ENCODE data around the gene ADGRG2. TPM values are rescaled to one million over a fixed set of nuclear protein-coding genes. Genes with fewer than 3 reads are reported as not detected.

ADGRG2 gene
- total RNA-seq, 4 donors from 2014 or later, result 1.8 to 4.3 (median 3.2) TPM

DNA sequence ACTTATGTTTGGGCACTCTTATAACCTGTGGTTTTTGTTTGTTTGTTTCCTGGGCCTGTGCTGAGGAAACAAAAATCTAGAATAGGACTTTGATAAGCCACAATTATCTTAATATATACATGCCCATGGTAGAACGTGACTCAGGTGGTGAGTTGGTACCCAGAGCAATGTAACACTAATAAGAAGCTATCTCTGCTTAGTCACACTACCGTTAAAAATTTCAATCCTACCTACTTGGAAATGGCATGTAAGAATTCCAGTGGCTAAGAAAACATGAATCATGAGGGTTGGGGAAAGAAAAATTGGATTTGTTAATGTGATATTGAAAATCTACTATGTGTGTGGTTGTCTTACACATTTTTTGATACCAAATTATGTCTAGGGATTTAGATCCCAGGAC, 30.5 kb upstream of the ADGRG2 start:
- TF ChIP-seq, protein P1, sequence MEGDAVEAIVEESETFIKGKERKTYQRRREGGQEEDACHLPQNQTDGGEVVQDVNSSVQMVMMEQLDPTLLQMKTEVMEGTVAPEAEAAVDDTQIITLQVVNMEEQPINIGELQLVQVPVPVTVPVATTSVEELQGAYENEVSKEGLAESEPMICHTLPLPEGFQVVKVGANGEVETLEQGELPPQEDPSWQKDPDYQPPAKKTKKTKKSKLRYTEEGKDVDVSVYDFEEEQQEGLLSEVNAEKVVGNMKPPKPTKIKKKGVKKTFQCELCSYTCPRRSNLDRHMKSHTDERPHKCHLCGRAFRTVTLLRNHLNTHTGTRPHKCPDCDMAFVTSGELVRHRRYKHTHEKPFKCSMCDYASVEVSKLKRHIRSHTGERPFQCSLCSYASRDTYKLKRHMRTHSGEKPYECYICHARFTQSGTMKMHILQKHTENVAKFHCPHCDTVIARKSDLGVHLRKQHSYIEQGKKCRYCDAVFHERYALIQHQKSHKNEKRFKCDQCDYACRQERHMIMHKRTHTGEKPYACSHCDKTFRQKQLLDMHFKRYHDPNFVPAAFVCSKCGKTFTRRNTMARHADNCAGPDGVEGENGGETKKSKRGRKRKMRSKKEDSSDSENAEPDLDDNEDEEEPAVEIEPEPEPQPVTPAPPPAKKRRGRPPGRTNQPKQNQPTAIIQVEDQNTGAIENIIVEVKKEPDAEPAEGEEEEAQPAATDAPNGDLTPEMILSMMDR (IDR thresholded peaks at IDR 0.05), result no peak
- 76 to 93% methylated on average over 2 of the region's 2 CpGs for WGBS, 2 donors
- H3K9me3 ChIP-seq, result no peaks in the 10 kb centered on the region
- H3K27me3 ChIP-seq, result no peaks in the 10 kb centered on the region
- intact Hi-C loops (cut with DNase I), result no loop called here
- H3K4me3 ChIP-seq (replicated peaks in 1 of 3), result no peak overlapping the region
- no peaks in the 10 kb centered on the region for H3K4me1 ChIP-seq
- no peak overlapping the region for H3K27ac ChIP-seq
- H3K36me3 ChIP-seq, result no peaks in the 10 kb centered on the region
- DNase-seq, result no peak

DNA sequence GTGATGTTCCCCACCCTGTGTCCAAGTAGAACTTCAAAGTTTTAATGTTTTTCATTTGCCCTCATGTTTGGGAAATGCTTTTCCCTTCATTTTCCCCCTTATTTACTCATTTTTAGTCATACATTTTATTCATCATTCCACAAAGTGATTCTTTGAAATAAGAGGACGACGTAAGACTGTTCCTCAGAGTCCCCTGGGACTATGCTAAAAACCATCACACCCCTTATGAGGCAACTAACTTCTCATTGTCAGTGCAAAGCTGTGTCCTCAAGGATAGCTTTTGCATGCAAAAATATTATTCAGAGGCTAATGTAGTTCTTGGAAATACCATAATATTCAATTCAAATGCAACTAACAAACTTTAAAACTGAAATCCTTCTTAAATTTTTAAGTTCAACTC, 14.8 kb upstream of the ADGRG2 start:
- intact Hi-C loops (cut with DNase I), result no loop called here
- 71 to 86% methylated on average over 2 of the region's 2 CpGs for WGBS, 2 donors
- no peaks in the 10 kb centered on the region for H3K27me3 ChIP-seq
- TF ChIP-seq, protein P1 (IDR thresholded peaks at IDR 0.05), result no peak
- TF ChIP-seq POLR2A (IDR thresholded peaks at IDR 0.05), result no peak
- DNase-seq, result no peak
- H3K9me3 ChIP-seq, result no peaks in the 10 kb centered on the region
- no peaks in the 10 kb centered on the region for H3K4me1 ChIP-seq
- no peak overlapping the region for H3K27ac ChIP-seq
- no peak overlapping the region for H3K4me3 ChIP-seq (replicated peaks in 1 of 3)
- no peaks in the 10 kb centered on the region for H3K36me3 ChIP-seq

DNA sequence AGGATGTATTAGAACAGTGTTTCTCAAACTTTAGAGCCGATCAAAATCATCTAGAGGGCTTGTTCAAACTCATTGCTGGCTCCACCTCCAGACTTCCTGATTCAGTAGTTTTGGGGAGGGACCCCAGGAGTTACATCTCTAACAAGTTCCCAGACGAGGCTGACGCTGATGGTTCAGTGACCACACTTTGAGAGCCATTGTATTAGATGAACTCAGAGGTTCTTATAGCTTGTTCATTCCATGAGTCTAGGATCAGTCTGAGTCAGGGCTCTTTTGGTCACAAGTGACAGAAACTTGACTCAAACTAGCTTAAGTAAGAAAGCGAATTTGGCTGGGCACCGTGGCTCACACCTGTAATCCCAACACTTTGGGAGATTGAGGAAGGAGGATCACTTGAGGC, 11.5 kb upstream of the ADGRG2 start:
- no peak overlapping the region for H3K4me3 ChIP-seq (replicated peaks in 1 of 3)
- intact Hi-C loops (cut with DNase I), result no loop called here
- H3K27ac ChIP-seq, result no peak overlapping the region
- no peaks in the 10 kb centered on the region for H3K27me3 ChIP-seq
- DNase-seq, result no peak
- no peaks in the 10 kb centered on the region for H3K4me1 ChIP-seq
- 63 to 77% methylated on average over 3 to 5 of the region's 5 CpGs for WGBS, 2 donors
- TF ChIP-seq, protein P1 (IDR thresholded peaks at IDR 0.05), result no peak
- TF ChIP-seq POLR2A (IDR thresholded peaks at IDR 0.05), result no peak
- H3K9me3 ChIP-seq, result no peaks in the 10 kb centered on the region
- H3K36me3 ChIP-seq, result no peaks in the 10 kb centered on the region

DNA sequence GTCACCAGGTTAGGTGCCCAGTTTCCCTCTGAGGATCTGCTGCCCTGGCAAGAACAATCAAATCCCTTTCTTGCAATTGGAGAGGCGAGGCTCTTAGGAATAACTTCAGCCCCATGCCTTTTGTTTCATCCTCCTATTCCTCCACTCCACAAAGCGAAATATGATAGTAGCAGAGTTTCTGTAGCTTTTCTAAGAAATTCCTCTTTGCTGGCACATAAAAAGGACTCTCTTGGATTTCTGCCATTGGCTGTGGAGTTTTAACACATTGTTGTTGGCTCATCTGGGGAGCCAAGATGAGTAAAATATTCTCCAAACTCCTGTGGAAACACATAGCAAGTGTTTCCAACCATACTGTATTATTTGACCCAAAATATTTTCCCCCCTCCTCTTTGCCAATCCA, 11.0 kb upstream of the ADGRG2 start:
- no peak for DNase-seq
- Histone ChIP-seq H3K9me3 (no peaks in the 10 kb centered on the region), H3K27ac (no peak overlapping the region), H3K36me3 (no peaks in the 10 kb centered on the region), H3K4me3 (replicated peaks in 1 of 3) (no peak overlapping the region), H3K27me3 (no peaks in the 10 kb centered on the region), H3K4me1 (no peaks in the 10 kb centered on the region)
- TF ChIP-seq POLR2A (IDR thresholded peaks at IDR 0.05), result no peak
- TF ChIP-seq, protein P1 (IDR thresholded peaks at IDR 0.05), result no peak
- intact Hi-C loops (cut with DNase I), result no loop called here
- 19 to 32% methylated on average over 2 of the region's 2 CpGs for WGBS, 2 donors

DNA sequence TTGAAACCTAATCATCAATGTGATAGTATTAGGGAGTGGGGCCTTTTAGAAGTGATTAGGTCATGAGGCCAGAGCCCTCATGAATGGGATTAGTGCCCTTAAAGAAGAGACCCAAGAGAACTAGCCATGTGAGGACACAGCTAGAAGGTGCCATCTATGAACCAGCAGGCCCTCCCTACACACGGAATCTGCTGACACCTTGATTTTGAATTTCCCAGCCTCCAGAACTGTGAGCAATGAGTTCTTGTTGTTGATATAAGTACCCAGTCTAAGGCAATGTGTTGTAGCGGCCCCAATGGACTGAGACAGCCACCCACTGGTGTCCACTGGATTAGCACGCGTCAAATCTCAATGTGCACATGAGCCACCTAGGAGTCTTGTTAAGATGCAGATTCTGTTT, 8.4 kb upstream of the ADGRG2 start:
- 93 to 100% methylated on average over 4 of the region's 4 CpGs for WGBS, 2 donors

More for the DNA sequence above, 8.4 kb upstream of the ADGRG2 start:
- Histone ChIP-seq H3K36me3 (no peaks in the 10 kb centered on the region), H3K27me3 (no peaks in the 10 kb centered on the region), H3K4me3 (replicated peaks in 1 of 3) (no peak overlapping the region), H3K9me3 (no peaks in the 10 kb centered on the region), H3K4me1 (no peaks in the 10 kb centered on the region), H3K27ac (no peak overlapping the region)
- DNase-seq, result no peak
- TF ChIP-seq POLR2A (IDR thresholded peaks at IDR 0.05), result no peak
- TF ChIP-seq, protein P1 (IDR thresholded peaks at IDR 0.05), result no peak
- intact Hi-C loops (cut with DNase I), result no loop called here

Data from thyroid gland (tissue), 4 donors.